Measurements from ENCODE around the gene CROCC.
"Not testable (repeated sequence)": the region's sequence is repeated elsewhere in the genome, so short reads cannot be mapped to it uniquely, and the experiment has no call there.

The CROCC gene

GRCh38 chr1:16939386-16940180 is 17.9 kb downstream of the CROCC start:
- ATAC-seq: not testable (repeated sequence)

GRCh38 chr1:16944038-16944437 is 22.3 kb downstream of the CROCC start:
- ATAC-seq: no peak

GRCh38 chr1:16945512-16945911 is 23.8 kb downstream of the CROCC start:
- ATAC-seq: not testable (repeated sequence)

GRCh38 chr1:16946185-16946584 is 24.5 kb downstream of the CROCC start:
- ATAC-seq: not testable (repeated sequence)

GRCh38 chr1:16946646-16947045 is 24.9 kb downstream of the CROCC start:
- no peak for ATAC-seq

GRCh38 chr1:16948282-16948891 is 26.7 kb downstream of the CROCC start:
- not testable (repeated sequence) for ATAC-seq

GRCh38 chr1:16949026-16949425 is 27.3 kb downstream of the CROCC start:
- ATAC-seq: not testable (repeated sequence)

- not testable (repeated sequence) for ATAC-seq
These were observed 30.6 kb downstream of the CROCC start for GRCh38 chr1:16952376-16952775.

- no peak for ATAC-seq
These were observed 32.8 kb downstream of the CROCC start for GRCh38 chr1:16954579-16954978.

GRCh38 chr1:16955186-16955585 is 33.5 kb downstream of the CROCC start:
- ATAC-seq: no peak

GRCh38 chr1:16956775-16957174 is 35.0 kb downstream of the CROCC start:
- ATAC-seq: no peak

- no peak for ATAC-seq
These were observed 36.0 kb downstream of the CROCC start for GRCh38 chr1:16957731-16958130.

GRCh38 chr1:16958475-16958874 is 36.7 kb downstream of the CROCC start:
- ATAC-seq: no peak

- ATAC-seq: peak; percentile 89 to 93
These were observed 39.0 kb downstream of the CROCC start for GRCh38 chr1:16960560-16961296.

- no peak for ATAC-seq
These were observed 39.8 kb downstream of the CROCC start for GRCh38 chr1:16961297-16962133.

- ATAC-seq: not testable (repeated sequence)
These were observed 42.4 kb downstream of the CROCC start for GRCh38 chr1:16964169-16964568.

- no peak for ATAC-seq
These were observed 43.8 kb downstream of the CROCC start for GRCh38 chr1:16965486-16966067.

- no peak for ATAC-seq
These were observed 44.6 kb downstream of the CROCC start for GRCh38 chr1:16966282-16966681.

- ATAC-seq: no peak
These were observed 45.4 kb downstream of the CROCC start for GRCh38 chr1:16967095-16967575.

GRCh38 chr1:16967962-16968361 is 46.2 kb downstream of the CROCC start:
- ATAC-seq: no peak

GRCh38 chr1:16968372-16968771 is 46.6 kb downstream of the CROCC start:
- ATAC-seq: no peak

GRCh38 chr1:16969057-16969611 is 47.4 kb downstream of the CROCC start:
- ATAC-seq: no peak
